A375 (cell line): ENCODE results near the gene TAF10. TPM values are rescaled to one million over a fixed set of nuclear protein-coding genes. Genes with fewer than 3 reads are reported as not detected.

Experiments
- total RNA-seq: library from RNA; depleted of rRNA; stranded (reverse); fragments of >200 nt; shearing (Covaris generic); gene quantifications from 2 replicates; pipeline ENCODE4 v1.2.3, GENCODE V29; 2014; rRNA removed

Gene TAF10
- total RNA-seq = 126 and 155 TPM in 2 replicates

DNA sequence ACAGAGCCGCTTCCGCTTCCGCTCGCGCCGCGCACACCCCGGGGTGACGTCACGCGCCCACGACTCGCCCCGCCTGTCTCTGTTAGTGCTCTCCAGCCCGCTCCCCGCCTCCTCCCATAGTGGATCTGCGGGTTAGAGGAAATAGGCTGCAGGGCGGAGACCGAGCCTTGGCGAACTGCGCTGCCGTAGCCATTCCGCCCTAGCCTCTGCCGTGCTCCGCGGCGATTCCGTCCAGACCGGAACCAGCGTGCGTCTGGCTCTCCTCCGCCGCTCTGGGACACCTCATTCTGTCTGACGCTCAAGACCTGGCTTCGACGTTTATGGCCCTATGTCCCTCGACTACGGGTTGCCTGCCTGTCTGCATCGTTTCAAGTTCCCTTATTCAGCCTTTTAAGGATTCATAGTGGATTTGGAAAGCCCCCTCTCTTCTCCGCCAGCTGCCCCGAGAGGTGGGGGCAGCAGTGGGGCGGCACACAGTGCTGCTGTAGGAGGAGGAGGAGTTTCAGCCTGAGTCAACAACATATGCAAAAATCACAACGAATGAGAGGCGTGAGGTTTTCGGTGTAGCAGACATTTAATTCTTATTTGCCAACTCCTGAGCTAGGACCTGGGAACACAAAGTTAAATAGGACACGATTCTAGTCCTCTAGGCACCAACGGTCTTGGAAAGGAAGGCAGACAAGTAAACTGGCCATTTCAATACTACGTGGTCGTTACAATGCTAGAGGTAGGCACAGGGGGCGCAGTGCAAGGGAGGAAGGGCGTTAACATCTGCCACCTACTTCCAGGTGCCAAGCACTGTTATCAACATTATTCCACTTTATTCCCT lies at the start of gene TAF10:
TAF10 (minus strand) TSS at position 4 of the 829 bp plus-strand sequence. CDS start 27 bp downstream, outside the sequence.

DNA sequence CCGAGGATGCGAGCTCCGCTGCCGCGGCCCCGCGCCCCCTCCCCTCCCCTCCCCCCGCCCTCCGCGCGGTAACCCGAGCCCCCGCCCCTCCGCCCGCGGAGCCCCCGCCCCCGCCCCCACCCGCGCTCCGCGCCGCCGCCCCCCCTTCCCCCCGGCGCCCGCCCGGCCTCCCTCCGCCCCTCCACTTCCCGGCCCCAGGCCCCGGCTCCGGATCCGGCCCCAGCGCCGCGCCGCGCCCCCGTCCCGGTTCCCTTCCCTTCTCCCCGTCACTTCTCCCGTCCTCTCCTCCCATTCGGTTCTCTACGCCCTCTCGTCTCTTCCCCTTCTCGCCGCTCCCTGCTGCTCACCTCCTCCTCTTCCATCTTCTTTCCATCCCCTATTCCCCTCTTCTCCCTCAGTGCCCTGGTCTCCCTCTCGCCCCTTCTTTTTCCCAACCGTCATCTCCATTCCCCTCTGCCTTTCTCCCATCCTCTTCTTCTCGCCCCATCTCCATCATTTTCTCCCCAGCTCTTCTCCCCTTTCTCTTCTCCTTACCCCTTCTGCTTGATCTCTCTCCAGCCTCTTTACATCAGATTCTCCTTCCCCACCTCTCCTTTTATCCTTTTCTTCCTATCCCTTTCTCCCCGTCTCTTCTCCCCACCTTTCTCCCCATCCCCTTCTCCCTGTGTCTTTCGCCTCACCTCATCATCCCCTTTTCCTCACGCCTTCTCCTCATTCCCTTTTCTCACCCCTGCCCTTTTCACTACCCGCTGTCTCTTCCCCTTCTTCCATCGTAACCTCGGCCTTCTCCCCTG lies 44.0 kb upstream of the TAF10 start, which contains the start of gene DCHS1:
DCHS1 (minus strand) TSS at position 20 of the 794 bp plus-strand sequence. CDS start 14,196 bp downstream, outside the sequence.

DNA sequence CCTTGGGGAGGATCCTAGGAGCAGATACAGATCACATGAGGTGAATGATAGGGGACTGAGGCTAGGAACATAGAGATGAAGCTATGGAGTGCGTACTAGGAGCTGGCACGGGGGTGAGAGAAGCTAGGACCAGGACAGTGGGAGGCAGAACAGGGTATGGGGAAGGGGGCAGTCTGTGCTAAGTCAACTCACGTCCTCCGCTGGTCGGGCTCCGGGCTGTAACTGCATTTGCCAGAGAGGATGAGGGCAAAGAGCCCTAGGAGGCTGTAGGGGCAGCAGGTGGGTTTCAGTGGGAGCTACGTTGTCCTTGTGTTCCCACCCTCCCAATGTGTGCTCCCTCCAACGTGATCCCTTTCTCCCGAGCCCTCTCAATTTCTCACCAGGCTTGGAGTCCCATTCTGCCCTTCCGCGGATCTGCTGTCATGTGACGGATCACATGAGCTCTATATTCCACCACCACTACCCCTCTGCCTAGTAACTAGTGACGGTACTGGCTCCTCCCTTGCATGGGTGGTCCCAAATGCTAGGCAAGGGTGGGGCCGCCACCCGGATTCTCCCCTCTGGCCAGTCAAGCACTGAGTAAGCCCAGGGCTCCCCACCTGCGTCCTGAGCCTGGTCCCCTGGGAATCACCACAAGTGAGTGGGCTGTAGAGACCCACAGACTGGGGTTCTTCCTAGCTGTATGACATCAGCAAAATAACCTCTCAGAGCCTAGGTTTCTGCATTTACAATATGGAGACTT lies 7.2 kb upstream of the TAF10 start, which contains the start of gene TPP1:
TPP1 (minus strand) TSS at position 419 of the 742 bp plus-strand sequence; CDS start at position 397, 22 bp downstream.

DNA sequence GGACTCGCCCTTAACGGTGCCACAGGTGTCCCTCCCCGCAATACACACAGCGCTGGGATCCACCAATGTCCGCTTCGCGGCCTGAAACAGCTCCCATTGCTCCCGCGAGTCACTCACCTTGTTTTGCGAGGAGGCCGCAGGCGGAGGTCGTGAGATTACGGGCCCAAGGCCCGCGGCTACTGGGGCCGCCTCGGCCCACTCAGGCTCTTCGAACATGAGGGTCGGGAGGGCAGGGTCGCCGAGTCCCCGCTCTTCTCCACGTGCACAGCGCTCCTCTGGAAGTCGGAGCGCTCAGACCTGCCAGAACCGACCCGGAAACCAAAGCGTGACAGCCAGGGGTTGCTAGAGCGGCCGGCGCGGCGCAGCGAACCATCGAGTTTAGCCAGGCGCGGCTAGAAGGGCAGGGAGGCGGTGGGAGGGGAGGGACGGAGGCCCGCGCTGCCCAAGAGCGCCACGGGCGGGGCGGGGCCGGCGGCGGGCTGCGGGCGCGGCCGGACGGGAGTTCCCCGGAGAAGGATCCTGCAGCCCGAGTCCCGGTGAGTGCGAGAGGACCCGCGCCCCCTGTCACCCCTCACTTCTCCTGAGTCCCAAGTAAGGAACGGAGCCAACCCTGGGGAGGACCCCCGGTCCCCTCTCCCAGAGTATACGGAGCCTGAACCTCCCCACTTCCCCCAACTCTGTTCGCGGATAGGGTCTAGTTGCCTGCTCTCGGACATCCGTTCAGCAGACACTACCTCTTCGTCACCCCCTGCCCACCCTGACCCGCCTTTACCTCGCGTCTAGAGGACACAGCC lies 8.5 kb downstream of the TAF10 start, which contains the start of the genes ILK and RRP8:
ILK (plus strand) TSS at position 488 of the 794 bp plus-strand sequence. CDS start 498 bp downstream, outside the sequence.
RRP8 (minus strand) TSS at position 330 of the 794 bp plus-strand sequence; CDS start at position 216, 114 bp downstream.

Other genes starting within 250 kb of the TAF10 start
- 10.2 and 10.3 TPM in 2 replicates for gene SMPD1, start 221.7 kb downstream of the TAF10 start, total RNA-seq
- 20.5 and 23.3 TPM in 2 replicates for gene APBB1, start 193.1 kb downstream of the TAF10 start, total RNA-seq
- 0.45 and 0.53 TPM in 2 replicates for gene HPX, start 171.2 kb downstream of the TAF10 start, total RNA-seq
- gene TRIM3, start 138.3 kb downstream of the TAF10 start, total RNA-seq = 12.4 TPM in 2 replicates
- gene ARFIP2, start 130.9 kb downstream of the TAF10 start, total RNA-seq = 72.9 and 85.0 TPM in 2 replicates
- 24.4 and 34.9 TPM in 2 replicates for gene TIMM10B, start 130.7 kb downstream of the TAF10 start, total RNA-seq
- gene DNHD1, start 114.9 kb downstream of the TAF10 start, total RNA-seq = 12.2 and 12.9 TPM in 2 replicates
- 14.3 and 18.4 TPM in 2 replicates for gene RRP8, start 8.6 kb downstream of the TAF10 start, total RNA-seq
- 64.3 and 66.9 TPM in 2 replicates for gene ILK, start 8.4 kb downstream of the TAF10 start, total RNA-seq
- gene TPP1, start 7.2 kb upstream of the TAF10 start, total RNA-seq = 11.5 and 14.2 TPM in 2 replicates
- gene DCHS1, start 43.6 kb upstream of the TAF10 start, total RNA-seq = 0.90 and 1.1 TPM in 2 replicates
- gene MRPL17, start 71.1 kb upstream of the TAF10 start, total RNA-seq = 74.3 and 78.2 TPM in 2 replicates
- gene OR2AG2, start 159.8 kb upstream of the TAF10 start, total RNA-seq = 0.08 TPM in 1 of 2 replicates, not detected in the other
- gene OR2AG1, start 170.8 kb upstream of the TAF10 start, total RNA-seq = not detected in 2 replicates
- 0.11 and 0.19 TPM in 2 replicates for gene OR6A2, start 187.5 kb upstream of the TAF10 start, total RNA-seq
- gene OR10A5, start 233.5 kb upstream of the TAF10 start, total RNA-seq = not detected in 2 replicates